ENCODE measurements around the gene NAALADL2.

DNA sequence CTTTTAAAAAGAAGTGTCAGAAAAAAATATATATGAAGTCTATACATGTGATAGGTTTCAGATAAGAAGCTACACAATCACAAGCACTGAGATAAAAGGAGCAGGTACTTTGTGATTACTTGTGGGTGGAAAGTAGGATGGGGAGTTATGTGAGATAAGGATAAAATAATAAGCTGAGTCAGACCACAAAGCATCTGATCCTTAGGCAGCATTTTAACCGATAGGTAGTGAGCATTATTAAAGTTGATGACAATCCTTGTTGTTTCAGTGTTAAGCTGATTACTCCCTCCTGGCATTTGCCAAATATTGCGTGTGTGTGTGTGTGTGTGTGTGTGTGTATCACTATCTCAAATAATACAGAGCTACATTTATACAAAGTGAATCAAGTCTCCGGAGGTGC is 483.1 kb downstream of the NAALADL2 start:
- TF ChIP-seq CTCF (IDR thresholded peaks at IDR 0.05) (no peak), POLR2A (IDR thresholded peaks at IDR 0.05) (no peak)
